Measurements from ENCODE around the gene TTC36. TPM values are rescaled to one million over a fixed set of nuclear protein-coding genes. Genes with fewer than 3 reads are reported as not detected.
"Not testable (repeated sequence)": the region's sequence is repeated elsewhere in the genome, so short reads cannot be mapped to it uniquely, and the experiment has no call there.

The TTC36 gene, protein sequence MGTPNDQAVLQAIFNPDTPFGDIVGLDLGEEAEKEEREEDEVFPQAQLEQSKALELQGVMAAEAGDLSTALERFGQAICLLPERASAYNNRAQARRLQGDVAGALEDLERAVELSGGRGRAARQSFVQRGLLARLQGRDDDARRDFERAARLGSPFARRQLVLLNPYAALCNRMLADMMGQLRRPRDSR
- 0.69 TPM in 1 of 2 replicates, not detected in the other for total RNA-seq (2014; rRNA removed; shearing (Covaris generic))

DNA sequence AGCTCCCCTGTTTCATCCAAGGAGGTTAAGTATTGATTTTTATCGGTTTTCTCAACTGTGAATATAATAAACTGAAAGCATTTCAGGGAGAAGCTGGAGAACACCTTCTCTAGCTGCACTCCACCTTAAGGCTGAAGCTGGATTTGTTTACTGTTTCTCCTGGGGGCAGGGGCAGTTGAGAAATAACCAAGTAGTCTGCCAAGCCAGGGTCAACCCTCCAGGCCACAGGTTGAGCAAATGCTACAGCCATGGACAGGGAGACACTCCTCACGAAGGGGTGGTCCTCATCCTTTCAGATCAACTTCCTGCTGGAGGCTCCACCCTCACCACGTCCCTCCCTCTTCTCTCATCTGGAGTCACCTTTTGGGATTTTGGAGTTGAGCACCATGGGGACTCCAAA lies at the start of gene TTC36:
TTC36 (plus strand) TSS at position 366 of the 400 bp plus-strand sequence; CDS start at position 387, 21 bp downstream.
- no peak for DNase-seq (ENCODE audit: low read depth)

DNA sequence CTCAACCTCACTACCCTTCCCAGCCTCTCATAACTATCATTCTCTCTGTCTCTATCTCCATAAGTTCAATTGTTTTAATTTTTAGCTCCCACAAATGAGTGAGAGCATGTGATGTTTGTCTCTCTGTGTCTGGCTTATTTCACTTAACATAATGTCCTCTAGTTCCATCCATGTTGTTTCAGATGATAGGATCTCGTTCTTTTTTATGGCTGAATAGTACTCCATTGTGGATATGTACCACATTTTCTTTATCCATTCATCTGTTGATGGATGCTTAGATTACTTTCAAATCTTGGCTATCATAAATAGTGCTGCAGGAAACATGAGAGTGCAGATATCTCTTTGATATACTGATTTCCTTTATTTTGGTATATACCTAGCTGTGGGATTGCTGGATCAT lies 46.0 kb upstream of the TTC36 start:
- not testable (repeated sequence) for DNase-seq (ENCODE audit: low read depth)

DNA sequence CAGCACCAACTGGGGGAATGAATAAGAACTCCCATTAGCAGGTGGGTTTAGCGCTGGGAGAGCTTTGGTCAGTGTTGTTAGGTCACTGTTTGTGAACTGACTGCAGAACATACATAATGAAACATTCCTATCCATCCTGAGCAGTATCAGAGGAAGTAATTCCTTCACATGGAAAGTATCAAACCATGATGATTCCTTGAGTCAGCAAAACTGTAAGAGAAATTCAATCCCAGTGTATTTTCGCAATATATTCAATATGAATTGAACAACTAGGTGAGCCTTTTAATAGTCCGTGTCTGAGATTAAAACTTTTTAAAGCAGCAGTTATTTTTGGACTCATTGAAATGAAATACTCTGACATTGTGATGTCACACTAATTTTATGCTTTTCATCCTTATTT lies 42.9 kb upstream of the TTC36 start:
- DNase-seq (ENCODE audit: low read depth): no peak

DNA sequence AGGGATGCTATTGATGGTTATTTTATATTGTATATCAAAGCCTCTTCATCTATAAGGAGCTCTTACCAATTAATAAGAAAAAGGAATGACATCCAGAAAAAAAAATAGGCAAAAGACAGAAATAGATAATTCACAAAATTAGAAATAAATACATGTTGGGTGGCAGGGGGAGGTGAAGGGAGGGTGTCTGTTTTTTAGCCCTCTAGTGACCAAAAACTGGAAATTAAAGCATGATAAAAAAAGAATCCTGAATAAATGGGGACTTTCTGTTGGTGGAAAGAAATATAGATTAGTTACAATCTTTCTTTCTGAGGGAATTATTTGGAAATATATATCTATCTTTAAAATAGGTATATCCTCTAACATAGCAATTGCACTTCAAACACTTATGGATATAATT lies 42.0 kb upstream of the TTC36 start:
- no peak for DNase-seq (ENCODE audit: low read depth)

DNA sequence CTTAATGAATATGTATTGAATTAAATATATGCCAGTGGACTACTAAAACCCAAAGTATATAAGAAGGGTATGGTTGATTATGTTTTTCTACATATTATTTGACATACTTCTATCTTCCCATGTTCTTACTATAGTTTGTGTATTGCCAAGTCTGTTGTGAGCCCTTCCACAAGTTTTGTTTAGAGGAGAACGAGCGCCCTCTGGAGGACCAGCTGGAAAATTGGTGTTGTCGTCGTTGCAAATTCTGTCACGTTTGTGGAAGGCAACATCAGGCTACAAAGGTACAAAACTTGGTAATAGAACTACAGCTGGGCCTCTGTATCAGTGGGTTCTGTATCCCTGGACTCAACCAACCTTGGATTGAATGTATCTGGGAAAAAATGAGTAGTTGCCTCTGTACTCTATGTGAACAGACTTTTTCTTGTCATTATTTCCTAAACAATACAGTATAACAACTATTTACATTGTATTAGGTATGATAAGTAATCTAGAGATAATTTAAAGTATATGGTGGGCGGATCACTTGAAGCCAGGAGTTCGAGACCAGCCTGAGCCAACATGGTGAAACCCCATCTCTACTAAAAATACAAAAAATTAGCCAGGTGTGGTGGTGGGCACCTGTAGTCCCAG lies 38.7 kb upstream of the TTC36 start:
- peak; percentile 61 for DNase-seq (ENCODE audit: low read depth)

DNA sequence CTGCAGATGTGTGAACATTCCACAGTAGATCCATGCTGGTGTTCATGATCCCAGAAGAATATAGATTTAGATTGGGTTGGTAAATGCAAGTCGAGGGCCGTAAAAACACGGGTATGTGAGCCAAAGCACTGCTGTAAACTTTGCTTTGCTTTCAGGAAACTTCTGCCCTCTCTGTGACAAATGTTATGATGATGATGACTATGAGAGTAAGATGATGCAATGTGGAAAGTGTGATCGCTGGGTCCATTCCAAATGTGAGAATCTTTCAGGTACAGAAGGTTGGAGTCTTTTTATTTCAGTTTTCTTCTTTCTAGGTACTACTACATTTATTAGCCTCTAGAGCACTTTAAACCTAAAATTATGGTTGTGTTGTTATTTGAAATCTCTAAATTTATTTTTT lies 36.2 kb upstream of the TTC36 start:
- DNase-seq (ENCODE audit: low read depth): no peak

DNA sequence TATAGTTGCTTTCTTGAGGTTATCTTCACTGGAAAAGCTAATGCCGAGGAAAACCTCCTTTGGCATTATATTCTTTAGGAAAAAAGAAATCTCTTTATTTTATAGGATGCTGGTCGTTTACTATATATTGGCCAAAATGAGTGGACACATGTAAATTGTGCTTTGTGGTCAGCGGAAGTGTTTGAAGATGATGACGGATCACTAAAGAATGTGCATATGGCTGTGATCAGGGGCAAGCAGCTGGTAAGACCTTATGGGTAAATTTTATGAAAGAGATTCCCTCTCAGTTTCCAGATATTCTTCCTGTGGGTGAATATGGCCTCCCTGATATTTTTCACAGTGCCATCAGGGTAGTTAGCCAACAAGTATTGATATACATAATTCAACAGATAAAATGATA lies 29.4 kb upstream of the TTC36 start:
- peak; percentile 55 for DNase-seq (ENCODE audit: low read depth)

DNA sequence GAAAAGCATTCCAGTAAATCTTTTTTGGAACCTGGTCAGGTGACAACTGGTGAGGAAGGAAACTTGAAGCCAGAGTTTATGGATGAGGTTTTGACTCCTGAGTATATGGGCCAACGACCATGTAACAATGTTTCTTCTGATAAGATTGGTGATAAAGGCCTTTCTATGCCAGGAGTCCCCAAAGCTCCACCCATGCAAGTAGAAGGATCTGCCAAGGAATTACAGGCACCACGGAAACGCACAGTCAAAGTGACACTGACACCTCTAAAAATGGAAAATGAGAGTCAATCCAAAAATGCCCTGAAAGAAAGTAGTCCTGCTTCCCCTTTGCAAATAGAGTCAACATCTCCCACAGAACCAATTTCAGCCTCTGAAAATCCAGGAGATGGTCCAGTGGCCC lies 24.1 kb upstream of the TTC36 start:
- DNase-seq (ENCODE audit: low read depth): no peak

DNA sequence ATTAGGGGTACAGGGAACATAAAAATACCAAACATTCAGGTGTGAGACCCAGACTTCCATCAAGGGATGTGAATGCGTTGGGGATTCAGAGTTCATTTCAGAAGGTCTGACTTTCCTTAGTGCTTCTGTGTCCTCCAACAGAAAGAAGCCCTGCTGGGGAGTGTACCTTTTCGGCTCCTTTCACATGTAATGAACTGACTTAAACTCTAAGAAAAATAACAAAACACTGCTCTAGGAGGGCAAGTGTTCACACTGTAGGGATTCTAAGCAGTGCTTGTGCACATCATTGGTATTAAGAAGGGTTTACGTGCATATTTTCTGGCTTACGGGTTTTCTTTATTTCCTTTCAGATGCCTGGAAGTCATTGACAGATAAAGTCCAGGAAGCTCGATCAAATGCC lies 15.7 kb upstream of the TTC36 start:
- DNase-seq (ENCODE audit: low read depth): no peak

DNA sequence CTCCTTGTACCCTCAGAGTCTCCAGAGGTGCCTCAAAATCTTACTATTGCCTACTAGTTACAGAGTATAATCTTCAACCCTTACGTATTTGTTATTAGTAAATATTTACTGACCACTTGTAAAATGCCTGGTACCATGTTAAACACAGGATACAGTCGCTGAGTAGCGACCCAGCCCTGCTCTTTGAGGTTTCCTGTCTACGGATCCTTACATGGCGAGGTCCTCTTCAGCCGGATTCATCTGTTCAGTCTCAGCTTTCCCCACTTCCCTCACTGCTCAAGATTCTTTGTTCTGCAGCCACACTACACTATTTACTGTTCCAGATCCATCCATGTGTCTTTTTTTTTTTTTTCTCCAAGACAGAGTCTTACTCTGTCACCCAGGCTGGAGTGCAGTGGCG lies 13.2 kb upstream of the TTC36 start:
- no peak for DNase-seq (ENCODE audit: low read depth)

DNA sequence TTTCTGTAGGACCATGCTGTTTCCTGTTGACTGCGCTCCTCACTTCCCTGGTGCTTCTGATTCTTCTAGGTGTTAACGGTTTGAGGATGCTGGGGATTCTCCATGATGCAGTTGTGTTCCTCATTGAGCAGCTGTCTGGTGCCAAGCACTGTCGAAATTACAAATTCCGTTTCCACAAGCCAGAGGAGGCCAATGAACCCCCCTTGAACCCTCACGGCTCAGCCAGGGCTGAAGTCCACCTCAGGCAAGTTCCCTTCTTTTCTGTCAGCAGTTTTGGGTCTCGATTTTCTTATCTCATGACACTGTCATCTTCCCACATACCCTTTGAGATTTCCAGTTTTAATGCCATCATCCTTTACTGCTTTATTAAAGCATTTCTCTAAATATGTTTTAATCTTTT lies 7.7 kb upstream of the TTC36 start:
- DNase-seq (ENCODE audit: low read depth): no peak

DNA sequence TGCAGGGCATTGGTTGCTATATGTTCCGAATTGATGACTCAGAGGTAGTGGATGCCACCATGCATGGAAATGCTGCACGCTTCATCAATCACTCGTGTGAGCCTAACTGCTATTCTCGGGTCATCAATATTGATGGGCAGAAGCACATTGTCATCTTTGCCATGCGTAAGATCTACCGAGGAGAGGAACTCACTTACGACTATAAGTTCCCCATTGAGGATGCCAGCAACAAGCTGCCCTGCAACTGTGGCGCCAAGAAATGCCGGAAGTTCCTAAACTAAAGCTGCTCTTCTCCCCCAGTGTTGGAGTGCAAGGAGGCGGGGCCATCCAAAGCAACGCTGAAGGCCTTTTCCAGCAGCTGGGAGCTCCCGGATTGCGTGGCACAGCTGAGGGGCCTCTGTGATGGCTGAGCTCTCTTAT lies 5.4 kb upstream of the TTC36 start:
- DNase-seq (ENCODE audit: low read depth): no peak

DNA sequence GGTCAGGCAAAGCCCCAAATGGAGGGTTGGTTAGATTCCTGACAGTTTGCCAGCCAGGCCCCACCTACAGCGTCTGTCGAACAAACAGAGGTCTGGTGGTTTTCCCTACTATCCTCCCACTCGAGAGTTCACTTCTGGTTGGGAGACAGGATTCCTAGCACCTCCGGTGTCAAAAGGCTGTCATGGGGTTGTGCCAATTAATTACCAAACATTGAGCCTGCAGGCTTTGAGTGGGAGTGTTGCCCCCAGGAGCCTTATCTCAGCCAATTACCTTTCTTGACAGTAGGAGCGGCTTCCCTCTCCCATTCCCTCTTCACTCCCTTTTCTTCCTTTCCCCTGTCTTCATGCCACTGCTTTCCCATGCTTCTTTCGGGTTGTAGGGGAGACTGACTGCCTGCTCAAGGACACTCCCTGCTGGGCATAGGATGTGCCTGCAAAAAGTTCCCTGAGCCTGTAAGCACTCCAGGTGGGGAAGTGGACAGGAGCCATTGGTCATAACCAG lies 4.7 kb upstream of the TTC36 start:
- peak; percentile 23 for DNase-seq (ENCODE audit: low read depth)

DNA sequence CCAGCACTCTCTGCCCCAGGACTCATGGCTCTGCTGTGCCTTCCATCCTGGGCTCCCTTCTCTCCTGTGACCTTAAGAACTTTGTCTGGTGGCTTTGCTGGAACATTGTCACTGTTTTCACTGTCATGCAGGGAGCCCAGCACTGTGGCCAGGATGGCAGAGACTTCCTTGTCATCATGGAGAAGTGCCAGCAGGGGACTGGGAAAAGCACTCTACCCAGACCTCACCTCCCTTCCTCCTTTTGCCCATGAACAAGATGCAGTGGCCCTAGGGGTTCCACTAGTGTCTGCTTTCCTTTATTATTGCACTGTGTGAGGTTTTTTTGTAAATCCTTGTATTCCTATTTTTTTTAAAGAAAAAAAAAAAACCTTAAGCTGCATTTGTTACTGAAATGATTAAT lies 2.9 kb upstream of the TTC36 start:
- no peak for DNase-seq (ENCODE audit: low read depth)

DNA sequence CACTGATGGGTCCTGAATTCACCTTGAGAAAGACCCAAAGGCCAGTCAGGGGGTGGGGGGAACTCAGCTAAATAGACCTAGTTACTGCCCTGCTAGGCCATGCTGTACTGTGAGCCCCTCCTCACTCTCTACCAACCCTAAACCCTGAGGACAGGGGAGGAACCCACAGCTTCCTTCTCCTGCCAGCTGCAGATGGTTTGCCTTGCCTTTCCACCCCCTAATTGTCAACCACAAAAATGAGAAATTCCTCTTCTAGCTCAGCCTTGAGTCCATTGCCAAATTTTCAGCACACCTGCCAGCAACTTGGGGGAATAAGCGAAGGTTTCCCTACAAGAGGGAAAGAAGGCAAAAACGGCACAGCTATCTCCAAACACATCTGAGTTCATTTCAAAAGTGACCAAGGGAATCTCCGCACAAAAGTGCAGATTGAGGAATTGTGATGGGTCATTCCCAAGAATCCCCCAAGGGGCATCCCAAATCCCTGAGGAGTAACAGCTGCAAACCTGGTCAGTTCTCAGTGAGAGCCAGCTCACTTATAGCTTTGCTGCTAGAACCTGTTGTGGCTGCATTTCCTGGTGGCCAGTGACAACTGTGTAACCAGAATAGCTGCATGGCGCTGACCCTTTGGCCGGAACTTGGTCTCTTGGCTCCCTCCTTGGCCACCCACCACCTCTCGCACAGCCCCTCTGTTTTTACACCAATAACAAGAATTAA lies 2.4 kb upstream of the TTC36 start:
- DNase-seq (ENCODE audit: low read depth): no peak

DNA sequence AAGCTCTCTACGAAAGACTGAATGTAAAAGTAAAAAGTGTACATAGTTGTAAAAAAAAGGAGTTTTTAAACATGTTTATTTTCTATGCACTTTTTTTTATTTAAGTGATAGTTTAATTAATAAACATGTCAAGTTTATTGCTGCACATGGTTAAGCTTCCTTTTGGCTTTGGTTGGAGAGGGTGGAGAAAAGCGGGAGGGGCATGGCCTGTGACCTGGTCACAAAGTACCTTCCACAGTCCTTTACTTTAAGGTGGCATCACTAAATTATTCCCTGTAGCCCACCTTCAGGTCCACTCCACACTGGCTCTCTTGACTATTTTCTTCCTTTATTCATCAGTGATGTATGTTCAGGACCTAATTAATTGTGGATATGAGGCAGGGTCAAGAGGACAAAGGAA lies 586 bp upstream of the TTC36 start:
- DNase-seq (ENCODE audit: low read depth): no peak

DNA sequence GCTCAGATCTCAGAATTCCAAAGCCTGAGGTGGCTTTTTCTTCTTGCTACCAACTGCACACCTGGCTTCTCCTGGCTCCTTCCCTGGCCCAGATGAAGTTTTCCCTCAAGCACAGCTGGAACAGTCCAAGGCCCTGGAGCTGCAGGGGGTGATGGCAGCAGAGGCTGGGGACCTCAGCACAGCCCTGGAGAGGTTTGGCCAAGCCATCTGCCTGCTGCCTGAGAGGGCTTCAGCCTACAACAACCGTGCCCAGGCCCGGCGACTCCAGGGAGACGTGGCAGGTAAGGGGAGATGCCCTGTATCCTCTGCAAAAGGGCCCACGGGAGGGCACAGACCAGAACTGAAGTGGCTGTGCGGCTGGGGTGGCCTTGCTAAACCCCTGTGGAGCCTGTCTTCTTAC lies 1.2 kb downstream of the TTC36 start:
- DNase-seq (ENCODE audit: low read depth): no peak

DNA sequence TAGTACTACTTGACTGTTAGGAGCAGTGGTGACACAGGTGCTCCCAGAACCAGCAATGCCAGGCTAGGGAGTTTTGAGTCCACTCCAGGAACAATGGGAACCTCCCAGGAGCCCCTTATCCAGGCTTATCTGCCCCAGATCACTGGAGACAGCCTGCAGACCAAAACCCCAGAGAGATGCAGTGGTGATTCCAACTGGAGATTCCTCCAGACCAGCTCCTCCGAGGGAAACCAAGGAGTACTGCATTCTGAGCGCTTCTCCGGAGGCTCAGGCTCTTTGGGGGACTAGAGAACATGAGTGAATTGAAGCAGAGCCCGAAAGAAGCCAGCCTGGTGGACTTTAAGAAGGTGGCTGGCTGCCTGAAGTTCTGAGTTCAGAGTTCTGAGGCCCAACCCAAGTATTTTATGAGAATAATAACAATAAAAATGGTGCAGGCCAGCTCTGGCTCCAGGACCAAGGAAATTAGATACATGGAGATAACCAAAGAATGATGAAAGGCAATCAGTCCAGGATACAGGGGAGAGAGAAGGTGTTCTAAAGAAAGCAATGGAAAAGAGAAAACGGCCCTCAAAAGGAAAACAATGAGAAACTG lies 2.4 kb downstream of the TTC36 start:
- no peak for DNase-seq (ENCODE audit: low read depth)

DNA sequence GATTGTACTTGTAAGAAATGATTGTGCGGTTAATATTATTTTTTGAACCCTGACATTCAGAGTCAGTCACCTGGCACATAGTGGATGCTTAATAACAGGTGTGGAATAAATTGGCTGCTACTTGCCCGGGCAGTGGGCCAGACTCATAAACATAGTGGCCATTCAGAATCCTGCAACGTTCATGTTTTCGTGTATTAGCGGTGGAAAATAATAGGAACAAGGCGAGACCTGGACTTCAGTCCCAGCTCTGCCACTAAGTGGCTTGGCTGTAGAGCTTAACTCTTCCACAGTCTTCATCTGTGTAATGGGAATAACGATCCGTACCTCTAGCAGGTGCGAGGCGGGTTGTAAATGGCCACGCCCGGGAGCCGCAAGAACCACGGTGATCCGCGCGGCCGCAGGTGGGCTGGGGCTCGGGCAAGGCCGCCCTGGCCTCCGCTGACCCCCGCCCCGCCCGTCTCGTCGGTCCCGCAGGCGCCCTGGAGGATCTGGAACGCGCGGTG lies 3.0 kb downstream of the TTC36 start:
- DNase-seq (ENCODE audit: low read depth): no peak

DNA sequence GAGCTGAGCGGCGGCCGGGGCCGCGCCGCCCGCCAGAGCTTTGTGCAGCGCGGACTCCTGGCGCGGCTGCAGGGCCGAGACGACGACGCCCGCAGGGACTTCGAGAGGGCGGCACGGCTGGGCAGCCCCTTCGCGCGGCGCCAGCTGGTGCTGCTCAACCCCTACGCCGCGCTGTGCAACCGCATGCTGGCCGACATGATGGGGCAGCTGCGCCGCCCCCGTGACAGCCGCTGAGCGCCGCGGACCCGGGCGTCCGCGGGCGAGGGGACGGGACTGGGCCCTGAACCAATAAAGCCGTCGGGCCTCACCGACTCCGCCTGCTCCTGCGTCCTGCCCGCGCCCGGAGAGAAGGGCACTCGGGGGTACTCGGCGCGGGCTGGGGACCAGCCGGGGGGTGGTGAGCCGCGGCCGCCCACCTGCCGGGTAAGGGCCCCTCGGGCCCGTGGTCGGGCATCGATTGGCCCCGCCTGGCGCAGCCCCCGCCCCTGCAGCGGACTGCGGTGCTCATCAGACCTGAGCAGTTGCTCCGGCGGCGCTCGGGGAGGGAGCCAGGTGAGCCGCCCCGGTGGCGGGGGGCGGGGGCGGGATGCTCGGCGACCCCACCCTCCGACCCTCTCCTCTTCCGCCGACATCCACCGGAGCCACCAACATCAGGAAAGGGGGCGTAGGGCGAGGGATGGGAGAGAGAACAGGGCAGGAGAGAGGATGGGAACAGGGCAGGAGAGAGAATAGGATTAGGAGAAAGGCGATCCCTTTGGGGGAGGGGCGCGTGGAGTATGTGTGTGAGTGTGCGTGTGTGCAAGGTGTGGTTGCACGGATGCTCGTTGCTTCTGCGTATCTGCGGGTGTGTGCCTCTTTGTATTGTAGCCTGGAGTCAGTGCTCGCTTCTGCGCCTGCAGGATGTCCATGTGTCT lies 3.7 kb downstream of the TTC36 start, which contains the start of gene TMEM25:
TMEM25 (plus strand) TSS at position 510 of the 914 bp plus-strand sequence. CDS start 610 bp downstream, outside the sequence.
- peak; percentile 49 for DNase-seq (ENCODE audit: low read depth)

DNA sequence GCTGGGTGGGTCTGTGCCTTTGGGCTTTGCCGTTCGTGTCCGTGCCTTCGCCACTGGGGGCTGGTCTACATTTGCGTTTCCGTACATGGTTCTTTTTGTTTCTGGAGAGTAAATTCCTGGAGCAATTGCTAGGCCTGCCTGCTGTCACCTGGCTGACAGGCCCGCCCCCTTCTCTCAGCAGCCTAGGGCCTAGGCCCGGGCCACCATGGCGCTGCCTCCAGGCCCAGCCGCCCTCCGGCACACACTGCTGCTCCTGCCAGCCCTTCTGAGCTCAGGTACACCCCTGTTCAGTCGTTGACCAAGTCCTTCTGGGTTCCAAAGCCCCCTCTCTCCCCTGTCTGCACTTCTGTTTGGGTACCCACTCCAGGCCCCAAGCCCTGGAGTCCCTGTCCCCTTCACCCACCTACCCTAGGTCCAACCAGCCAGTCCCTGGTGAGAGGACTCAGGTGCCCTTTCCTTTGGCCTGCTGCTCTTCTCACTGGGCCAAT lies 4.4 kb downstream of the TTC36 start:
- DNase-seq (ENCODE audit: low read depth): no peak
